Fibroblast of villous mesenchyme (primary cell): Measurements from ENCODE around the gene DNAJC8. TPM values are rescaled to one million over a fixed set of nuclear protein-coding genes. Genes with fewer than 3 reads are reported as not detected.

Source experiments
- DNase-seq: peaks from one replicate; pipeline ENCODE4 v3.0.0-alpha.2; 2010; ENCODE audit warnings: low read depth
- H3K4me3 ChIP-seq: 2 replicates; pipeline ENCODE4 v1.5.1; 2011; ENCODE audit warnings: low read depth, mild to moderate bottlenecking, low read length
- CTCF ChIP-seq: IDR thresholded peaks from 2 replicates; pipeline ENCODE4 v1.5.1; 2012; ENCODE audit warnings: low read depth, mild to moderate bottlenecking, low read length; ENCODE audit not compliant: insufficient read depth
- total RNA-seq: library from RNA; depleted of rRNA; stranded (reverse); fragments of >200 nt; gene quantifications from 2 replicates; pipeline ENCODE4 v1.2.3, GENCODE V29; 2012

Gene DNAJC8
- total RNA-seq, 1 donor = 81.6 TPM

- TF ChIP-seq CTCF = no peak
- H3K4me3 ChIP-seq = no peak overlapping the region
- no peak for DNase-seq
Observed at GRCh38 chr1:28161751-28162150, 71.1 kb downstream of the DNAJC8 start.

GRCh38 chr1:28160782-28161266, 72.0 kb downstream of the DNAJC8 start:
- peak; percentile 83 for DNase-seq
- no peak for TF ChIP-seq CTCF
- H3K4me3 ChIP-seq = no peak overlapping the region

- no peak overlapping the region for H3K4me3 ChIP-seq
- no peak for DNase-seq
- TF ChIP-seq CTCF = no peak
Observed at GRCh38 chr1:28159680-28160079, 73.1 kb downstream of the DNAJC8 start.

- H3K4me3 ChIP-seq = no peak overlapping the region
- no peak for DNase-seq
- no peak for TF ChIP-seq CTCF
Observed at GRCh38 chr1:28159243-28159642, 73.6 kb downstream of the DNAJC8 start.

GRCh38 chr1:28157894-28158293, 74.9 kb downstream of the DNAJC8 start:
- H3K4me3 ChIP-seq = no peak overlapping the region
- TF ChIP-seq CTCF = no peak
- DNase-seq = no peak

- TF ChIP-seq CTCF = no peak
- H3K4me3 ChIP-seq = no peak overlapping the region
- peak; percentile 40 for DNase-seq
Observed at GRCh38 chr1:28156821-28157220, 76.0 kb downstream of the DNAJC8 start.

- TF ChIP-seq CTCF = no peak
- H3K4me3 ChIP-seq = no peak overlapping the region
- DNase-seq = no peak
Observed at GRCh38 chr1:28155628-28156027, 77.2 kb downstream of the DNAJC8 start.
